HepG2 (cell line): ENCODE measurements around the gene CARMIL3. TPM values are rescaled to one million over a fixed set of nuclear protein-coding genes. Genes with fewer than 3 reads are reported as not detected.

Experiments
- AFF4 ChIP-seq: sonication (generic); formaldehyde crosslinking; IDR thresholded peaks from 2 replicates; pipeline ENCODE4 v1.4.0; 2020; ENCODE audit warnings: missing genetic modification reagents
- DDIT3 ChIP-seq: sonication (generic); formaldehyde crosslinking; IDR thresholded peaks from 2 replicates; pipeline ENCODE4 v1.4.0; 2020; ENCODE audit warnings: mild to moderate bottlenecking, missing genetic modification reagents
- HINFP ChIP-seq: sonication (generic); formaldehyde crosslinking; IDR thresholded peaks from 2 replicates; pipeline ENCODE4 v1.4.0; 2020; ENCODE audit warnings: low read depth, mild to moderate bottlenecking, missing genetic modification reagents
- MXD3 ChIP-seq: IDR thresholded peaks from 2 replicates; pipeline ENCODE4 v1.6.1; 2016; ENCODE audit warnings: mild to moderate bottlenecking, missing biosample characterization, missing genetic modification reagents
- NFRKB ChIP-seq: fragments of 450-650 bp; IDR thresholded peaks from 2 replicates; pipeline ENCODE4 v1.6.1; 2017
- NRL ChIP-seq: sonication (generic); formaldehyde crosslinking; IDR thresholded peaks from 2 replicates; pipeline ENCODE4 v1.5.0; 2020; ENCODE audit warnings: missing genetic modification reagents, mild to moderate bottlenecking, moderate library complexity, borderline replicate concordance
- SATB2 ChIP-seq: sonication (generic); formaldehyde crosslinking; IDR thresholded peaks from 2 replicates; pipeline ENCODE4 v1.5.0; 2020; ENCODE audit warnings: missing genetic modification reagents
- SIX4 ChIP-seq: sonication (generic); formaldehyde crosslinking; IDR thresholded peaks from 2 replicates; pipeline ENCODE4 v1.4.0; 2020; ENCODE audit warnings: missing genetic modification reagents
- SKIL ChIP-seq: sonication (generic); formaldehyde crosslinking; IDR thresholded peaks from 2 replicates; pipeline ENCODE4 v1.8.0; 2022; ENCODE audit warnings: missing genetic modification reagents, mild to moderate bottlenecking, moderate library complexity, borderline replicate concordance
- TERF1 ChIP-seq: sonication (generic); formaldehyde crosslinking; IDR thresholded peaks from 2 replicates; pipeline ENCODE4 v1.8.0; 2022; ENCODE audit warnings: mild to moderate bottlenecking, missing genetic modification reagents, moderate library complexity
- ZNF30 ChIP-seq: sonication (generic); formaldehyde crosslinking; IDR thresholded peaks from 2 replicates; pipeline ENCODE4 v1.5.0; 2020; ENCODE audit warnings: mild to moderate bottlenecking, missing genetic modification reagents
- ZNF513 ChIP-seq: sonication (generic); formaldehyde crosslinking; conservative IDR thresholded peaks from 2 replicates; pipeline ENCODE4 v1.5.0; 2020; ENCODE audit warnings: missing genetic modification reagents
- ZNF614 ChIP-seq: IDR thresholded peaks from 2 replicates; pipeline ENCODE4 v1.6.1; 2018; ENCODE audit warnings: missing biosample characterization, missing genetic modification reagents, inconsistent platforms, borderline replicate concordance
- ZNF639 ChIP-seq: conservative IDR thresholded peaks from 2 replicates; pipeline ENCODE4 v1.6.1; 2018; ENCODE audit warnings: missing genetic modification reagents
- polyA plus RNA-seq, 8 experiments: library from polyadenylated mRNA; depleted of rRNA in 3 of 8; stranded (reverse) in 7 of 8; unstranded in 1 of 8; fragments of >200 nt; fragmentation: Illumina TruSeq in 4 of 8; extraction: Trizol in 4 of 8; gene quantifications; 2 replicates each; pipeline versions ENCODE4 v1.2.1 to v1.2.3, GENCODE V29; 2011 to 2016; ENCODE audit warnings: low read depth in 4 of 8, missing spikeins in 1 of 8, mixed read lengths in 1 of 8; ENCODE audit not compliant: insufficient read depth in 1 of 8
- total RNA-seq, 5 experiments: library from RNA; depleted of rRNA; stranded (reverse); fragments of >200 nt; fragmentation: Illumina TruSeq; extraction: Trizol; gene quantifications; 2 replicates each; pipeline ENCODE4 v1.2.3, GENCODE V29; 2016; ENCODE audit warnings: low read depth in 1 of 5

Gene CARMIL3
- total and polyA plus RNA-seq, 2 of the 13 experiments (the other 11 are each of a cell fraction or from before 2014, with no cell fraction given): 0.27 to 0.55 TPM

GRCh38 chr14:24095271-24096068, 43.7 kb downstream of the CARMIL3 start (continued):
- TF ChIP-seq NFRKB (no peak), ZNF639 (CRISPR knock-in tag) (peak; percentile 96), AFF4 (CRISPR knock-in tag) (peak; percentile 99), SIX4 (CRISPR knock-in tag) (peak; percentile 85; the same call in 1 of the 2 replicates), SATB2 (CRISPR knock-in tag) (0 out of 2 replicates have a peak, but pooled peaks have one; percentile 93), DDIT3 (CRISPR knock-in tag) (peak; percentile 56; the same call in 1 of the 2 replicates), HINFP (CRISPR knock-in tag) (peak; percentile 94; the same call in 1 of the 2 replicates), ZNF614 (peak; percentile 99), TERF1 (CRISPR knock-in tag) (no peak), NRL (CRISPR knock-in tag) (no peak), ZNF30 (CRISPR knock-in tag) (no peak), SKIL (CRISPR knock-in tag) (no peak), MXD3 (CRISPR knock-in tag) (peak; percentile 99), ZNF513 (no peak)
